ENCODE measurements around the gene NTF4.
"Not testable (repeated sequence)": the region's sequence is repeated elsewhere in the genome, so short reads cannot be mapped to it uniquely, and the experiment has no call there.

Gene NTF4

GRCh38 chr19:49086296-49086695 is 21.7 kb upstream of the NTF4 start:
- Histone ChIP-seq H3K4me3 (ENCODE audit: low read depth in 1 of 5, low read length in 5 of 5) (peak overlapping the region; percentile 91 to 94 (median 93)), H3K4me1 (ENCODE audit: control insufficient read depth in 5 of 5, insufficient read depth in 5 of 5, low read length in 5 of 5) (peaks cover 0 to 33% (median 24%) of the 10 kb centered on the region in 5 donors), H3K9ac (ENCODE audit: low read length in 5 of 5) (peak overlapping the region; percentile 94 to 99 (median 98)), H3K9me3 (ENCODE audit: control insufficient read depth in 5 of 5, low read length in 5 of 5) (no peaks in the 10 kb centered on the region), H3K27ac (ENCODE audit: low read depth, low read length) (peak overlapping the region; percentile 1), H3K27me3 (ENCODE audit: control insufficient read depth in 5 of 5, insufficient read depth in 4 of 5, low read length in 5 of 5) (no peaks in the 10 kb centered on the region), H3K36me3 (ENCODE audit: control insufficient read depth in 5 of 5, insufficient read depth in 5 of 5, low read length in 5 of 5) (peaks cover 0 to 36% (median 26%) of the 10 kb centered on the region in 5 donors)

- H3K4me1 ChIP-seq (ENCODE audit: control insufficient read depth in 5 of 5, insufficient read depth in 5 of 5, low read length in 5 of 5) = peaks cover 0 to 33% (median 24%) of the 10 kb centered on the region in 5 donors
- peak overlapping the region; percentile 94 to 99 (median 98) for H3K9ac ChIP-seq (ENCODE audit: low read length in 5 of 5)
- H3K9me3 ChIP-seq (ENCODE audit: control insufficient read depth in 5 of 5, low read length in 5 of 5) = no peaks in the 10 kb centered on the region
- no peaks in the 10 kb centered on the region for H3K27me3 ChIP-seq (ENCODE audit: control insufficient read depth in 5 of 5, insufficient read depth in 4 of 5, low read length in 5 of 5)
- peaks cover 0 to 32% (median 24%) of the 10 kb centered on the region in 5 donors for H3K36me3 ChIP-seq (ENCODE audit: control insufficient read depth in 5 of 5, insufficient read depth in 5 of 5, low read length in 5 of 5)
- H3K27ac ChIP-seq (ENCODE audit: low read depth, low read length) = peak overlapping the region; percentile 88
- H3K4me3 ChIP-seq (ENCODE audit: low read depth in 1 of 5, low read length in 5 of 5) = peak overlapping the region; percentile 91 to 94 (median 93)
Measured at GRCh38 chr19:49085868-49086232, 21.2 kb upstream of the NTF4 start.

DNA sequence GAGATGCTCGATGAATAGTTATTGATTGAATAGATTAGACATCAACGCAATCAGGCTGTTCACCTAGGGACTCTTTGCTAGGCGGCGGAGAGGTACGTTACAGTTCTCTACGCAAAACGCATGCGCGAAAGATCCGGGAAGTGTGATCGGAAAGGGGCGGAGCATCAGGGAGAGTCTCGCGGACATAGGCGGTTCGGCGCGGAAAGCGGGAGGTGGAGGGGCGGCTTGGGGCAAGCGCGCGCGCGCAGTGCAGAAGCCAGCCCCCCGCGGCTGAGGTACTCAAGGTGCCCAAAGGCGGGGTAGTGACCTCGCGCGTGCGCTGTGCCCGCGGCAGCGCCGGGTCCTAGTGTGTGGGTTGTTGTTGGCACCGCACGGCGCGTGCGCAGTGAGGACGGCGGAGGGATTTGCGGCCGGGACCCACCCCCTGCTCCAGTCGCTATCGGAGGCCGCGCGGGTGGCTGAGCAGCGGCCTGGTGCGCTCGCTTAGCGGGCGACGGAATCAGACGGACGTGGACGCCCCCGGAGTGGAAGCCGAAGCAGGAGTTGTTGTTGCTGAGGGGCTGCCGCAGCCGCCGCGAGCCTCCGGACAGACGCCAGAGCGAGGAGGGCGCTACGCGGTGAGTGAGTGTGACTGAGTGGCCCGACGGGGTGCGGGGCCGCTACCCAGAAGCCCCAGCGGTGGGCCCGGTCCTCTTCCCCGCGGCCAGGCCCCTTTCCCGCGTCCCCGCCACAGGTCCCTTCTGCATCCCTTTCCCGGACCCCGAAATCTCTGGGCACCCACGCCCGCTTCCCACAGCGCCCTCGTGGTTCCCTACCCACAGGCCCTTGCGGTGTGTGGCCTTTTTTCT is 20.6 kb upstream of the NTF4 start, which contains the start of gene SNRNP70:
Gene SNRNP70 (plus strand): TSS at position 432 of the 848 bp plus-strand sequence. CDS start 964 bp downstream, outside the sequence.
- Histone ChIP-seq H3K4me3 (ENCODE audit: low read depth in 1 of 5, low read length in 5 of 5) (peak within 1 kb of the TSS; percentile 91 to 94 (median 93)), H3K9ac (ENCODE audit: low read length in 5 of 5) (peak within 1 kb of the TSS; percentile 94 to 99 (median 98)), H3K36me3 (ENCODE audit: control insufficient read depth in 5 of 5, insufficient read depth in 5 of 5, low read length in 5 of 5) (peaks cover 0 to 26% (median 18%) of the 10 kb centered on the region in 5 donors), H3K9me3 (ENCODE audit: control insufficient read depth in 5 of 5, low read length in 5 of 5) (no peaks in the 10 kb centered on the region), H3K27ac (ENCODE audit: low read depth, low read length) (peak within 1 kb of the TSS; percentile 88), H3K4me1 (ENCODE audit: control insufficient read depth in 5 of 5, insufficient read depth in 5 of 5, low read length in 5 of 5) (peaks cover 0 to 33% (median 24%) of the 10 kb centered on the region in 5 donors), H3K27me3 (ENCODE audit: control insufficient read depth in 5 of 5, insufficient read depth in 4 of 5, low read length in 5 of 5) (no peaks in the 10 kb centered on the region)

- Histone ChIP-seq H3K4me1 (ENCODE audit: control insufficient read depth in 5 of 5, insufficient read depth in 5 of 5, low read length in 5 of 5) (peaks cover 0 to 33% (median 24%) of the 10 kb centered on the region in 5 donors), H3K9me3 (ENCODE audit: control insufficient read depth in 5 of 5, low read length in 5 of 5) (no peaks in the 10 kb centered on the region), H3K9ac (ENCODE audit: low read length in 5 of 5) (peak overlapping the region in 4 of 5 donors; percentile 64 to 99 (median 97)), H3K27ac (ENCODE audit: low read depth, low read length) (peak overlapping the region; percentile 88), H3K27me3 (ENCODE audit: control insufficient read depth in 5 of 5, insufficient read depth in 4 of 5, low read length in 5 of 5) (no peaks in the 10 kb centered on the region), H3K36me3 (ENCODE audit: control insufficient read depth in 5 of 5, insufficient read depth in 5 of 5, low read length in 5 of 5) (peaks cover 0 to 19% (median 13%) of the 10 kb centered on the region in 5 donors), H3K4me3 (ENCODE audit: low read depth in 1 of 5, low read length in 5 of 5) (peak overlapping the region; percentile 54 to 94 (median 92))
Measured at GRCh38 chr19:49084206-49085019, 19.8 kb upstream of the NTF4 start.

DNA sequence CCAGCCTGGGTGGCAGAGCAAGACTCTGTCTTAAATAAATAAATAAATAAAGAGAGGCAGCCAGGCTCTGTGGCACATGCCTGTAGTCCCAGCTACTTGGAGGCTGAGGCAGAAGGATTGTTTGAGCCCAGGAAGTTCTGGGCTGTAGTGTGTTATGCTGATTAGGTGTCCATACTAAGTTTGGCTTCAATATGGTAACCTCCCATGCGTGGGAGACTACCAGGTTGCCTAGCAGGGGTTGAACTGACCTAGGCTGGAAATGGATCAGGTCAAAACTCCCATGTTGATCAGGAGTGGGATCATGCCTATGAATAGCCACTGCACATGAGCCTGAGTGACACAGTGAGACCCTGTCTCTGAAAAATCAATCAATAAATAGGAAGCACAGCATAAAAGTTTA is 16.7 kb upstream of the NTF4 start:
- no peaks in the 10 kb centered on the region for H3K27me3 ChIP-seq (ENCODE audit: control insufficient read depth in 5 of 5, insufficient read depth in 4 of 5, low read length in 5 of 5)
- H3K9me3 ChIP-seq (ENCODE audit: control insufficient read depth in 5 of 5, low read length in 5 of 5) = no peaks in the 10 kb centered on the region
- no peak overlapping the region for H3K4me3 ChIP-seq (ENCODE audit: low read depth in 1 of 5, low read length in 5 of 5)
- H3K9ac ChIP-seq (ENCODE audit: low read length in 5 of 5) = no peak overlapping the region
- peaks cover 0 to 12% (median 9%) of the 10 kb centered on the region in 5 donors for H3K4me1 ChIP-seq (ENCODE audit: control insufficient read depth in 5 of 5, insufficient read depth in 5 of 5, low read length in 5 of 5)
- H3K36me3 ChIP-seq (ENCODE audit: control insufficient read depth in 5 of 5, insufficient read depth in 5 of 5, low read length in 5 of 5) = no peaks in the 10 kb centered on the region
- H3K27ac ChIP-seq (ENCODE audit: low read depth, low read length) = no peak overlapping the region

GRCh38 chr19:49080392-49080791 is 15.8 kb upstream of the NTF4 start:
- H3K27me3 ChIP-seq (ENCODE audit: control insufficient read depth in 5 of 5, insufficient read depth in 4 of 5, low read length in 5 of 5) = no peaks in the 10 kb centered on the region
- H3K27ac ChIP-seq (ENCODE audit: low read depth, low read length) = no peak overlapping the region
- H3K36me3 ChIP-seq (ENCODE audit: control insufficient read depth in 5 of 5, insufficient read depth in 5 of 5, low read length in 5 of 5) = no peaks in the 10 kb centered on the region
- peaks cover 0 to 5% (median 4%) of the 10 kb centered on the region in 5 donors for H3K4me1 ChIP-seq (ENCODE audit: control insufficient read depth in 5 of 5, insufficient read depth in 5 of 5, low read length in 5 of 5)
- no peak overlapping the region for H3K4me3 ChIP-seq (ENCODE audit: low read depth in 1 of 5, low read length in 5 of 5)
- H3K9me3 ChIP-seq (ENCODE audit: control insufficient read depth in 5 of 5, low read length in 5 of 5) = no peaks in the 10 kb centered on the region
- no peak overlapping the region for H3K9ac ChIP-seq (ENCODE audit: low read length in 5 of 5)

DNA sequence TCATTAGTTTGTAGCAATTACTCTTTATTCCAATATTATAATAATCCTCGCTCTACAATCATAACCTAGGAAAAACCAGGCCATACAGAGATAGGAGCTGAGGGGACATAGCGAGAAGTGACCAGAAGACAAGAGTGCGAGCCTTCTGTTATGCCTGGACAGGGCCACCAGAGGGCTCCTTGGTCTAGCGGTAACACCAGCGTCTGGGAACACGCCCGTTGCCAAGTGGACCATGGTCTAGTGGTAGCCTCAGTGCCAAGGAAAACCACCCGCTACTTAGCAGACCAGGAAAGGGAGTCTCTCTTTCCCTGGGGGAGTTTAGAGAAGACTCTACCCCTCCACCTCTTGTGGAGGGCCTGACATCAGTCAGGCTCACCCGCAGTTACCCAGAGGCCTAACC is 10.3 kb upstream of the NTF4 start:
- not testable (repeated sequence) for H3K4me3 ChIP-seq (ENCODE audit: low read depth in 1 of 5, low read length in 5 of 5); H3K36me3 ChIP-seq (ENCODE audit: control insufficient read depth in 5 of 5, insufficient read depth in 5 of 5, low read length in 5 of 5); H3K9me3 ChIP-seq (ENCODE audit: control insufficient read depth in 5 of 5, low read length in 5 of 5); H3K27ac ChIP-seq (ENCODE audit: low read depth, low read length); H3K9ac ChIP-seq (ENCODE audit: low read length in 5 of 5); H3K4me1 ChIP-seq (ENCODE audit: control insufficient read depth in 5 of 5, insufficient read depth in 5 of 5, low read length in 5 of 5)
- peaks cover 25 to 35% (median 30%) of the 10 kb centered on the region in 5 donors for H3K27me3 ChIP-seq (ENCODE audit: control insufficient read depth in 5 of 5, insufficient read depth in 4 of 5, low read length in 5 of 5)

DNA sequence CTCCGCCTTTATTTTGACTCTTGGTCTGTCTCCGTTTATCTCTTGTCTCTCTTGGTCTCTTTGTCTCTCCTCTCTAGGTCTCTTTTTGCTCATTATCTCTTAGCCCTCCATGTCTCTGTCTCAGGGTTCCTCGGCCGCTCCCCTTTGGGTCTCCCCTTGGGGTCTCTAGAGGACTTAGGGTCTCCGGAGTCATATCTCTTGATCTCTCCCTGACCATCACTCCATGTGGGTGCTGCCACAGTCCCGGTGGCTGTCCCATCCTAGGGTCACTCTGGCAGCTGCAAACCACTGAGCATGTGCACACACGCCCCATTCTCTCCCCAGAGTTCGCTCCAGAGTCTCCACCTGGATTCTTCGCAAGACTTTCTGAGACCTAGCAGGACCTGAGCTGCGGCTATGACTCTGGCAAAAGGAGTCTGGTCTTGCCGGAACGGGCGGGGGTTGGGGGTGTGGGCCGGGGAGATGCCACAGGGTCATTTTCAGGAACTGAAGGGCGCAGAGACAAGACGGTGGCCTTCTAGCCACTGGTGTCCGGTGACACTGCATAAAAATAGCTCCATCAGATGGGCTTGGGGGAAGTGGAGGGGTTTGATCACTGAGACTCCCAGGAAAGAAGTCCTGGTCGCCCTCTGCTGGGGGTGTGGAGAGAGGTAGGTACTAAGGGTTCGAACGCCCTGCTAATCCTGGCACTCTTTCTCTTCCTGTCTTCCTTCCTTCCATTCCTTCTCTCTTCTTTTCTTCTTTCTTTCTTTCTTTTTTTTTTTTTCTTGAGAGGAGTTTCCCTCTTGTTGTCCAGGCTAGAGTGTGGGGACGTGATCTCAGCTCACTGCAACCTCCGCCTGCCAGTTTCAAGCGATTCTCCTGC is 9.1 kb upstream of the NTF4 start:
- H3K36me3 ChIP-seq (ENCODE audit: control insufficient read depth in 5 of 5, insufficient read depth in 5 of 5, low read length in 5 of 5) = no peaks in the 10 kb centered on the region
- no peak overlapping the region for H3K27ac ChIP-seq (ENCODE audit: low read depth, low read length)
- peaks cover 0 to 6% (median 0%) of the 10 kb centered on the region in 5 donors for H3K4me1 ChIP-seq (ENCODE audit: control insufficient read depth in 5 of 5, insufficient read depth in 5 of 5, low read length in 5 of 5)
- H3K9me3 ChIP-seq (ENCODE audit: control insufficient read depth in 5 of 5, low read length in 5 of 5) = no peaks in the 10 kb centered on the region
- no peak overlapping the region for H3K4me3 ChIP-seq (ENCODE audit: low read depth in 1 of 5, low read length in 5 of 5)
- H3K27me3 ChIP-seq (ENCODE audit: control insufficient read depth in 5 of 5, insufficient read depth in 4 of 5, low read length in 5 of 5) = peaks cover 26 to 45% (median 36%) of the 10 kb centered on the region in 5 donors
- H3K9ac ChIP-seq (ENCODE audit: low read length in 5 of 5) = no peak overlapping the region

DNA sequence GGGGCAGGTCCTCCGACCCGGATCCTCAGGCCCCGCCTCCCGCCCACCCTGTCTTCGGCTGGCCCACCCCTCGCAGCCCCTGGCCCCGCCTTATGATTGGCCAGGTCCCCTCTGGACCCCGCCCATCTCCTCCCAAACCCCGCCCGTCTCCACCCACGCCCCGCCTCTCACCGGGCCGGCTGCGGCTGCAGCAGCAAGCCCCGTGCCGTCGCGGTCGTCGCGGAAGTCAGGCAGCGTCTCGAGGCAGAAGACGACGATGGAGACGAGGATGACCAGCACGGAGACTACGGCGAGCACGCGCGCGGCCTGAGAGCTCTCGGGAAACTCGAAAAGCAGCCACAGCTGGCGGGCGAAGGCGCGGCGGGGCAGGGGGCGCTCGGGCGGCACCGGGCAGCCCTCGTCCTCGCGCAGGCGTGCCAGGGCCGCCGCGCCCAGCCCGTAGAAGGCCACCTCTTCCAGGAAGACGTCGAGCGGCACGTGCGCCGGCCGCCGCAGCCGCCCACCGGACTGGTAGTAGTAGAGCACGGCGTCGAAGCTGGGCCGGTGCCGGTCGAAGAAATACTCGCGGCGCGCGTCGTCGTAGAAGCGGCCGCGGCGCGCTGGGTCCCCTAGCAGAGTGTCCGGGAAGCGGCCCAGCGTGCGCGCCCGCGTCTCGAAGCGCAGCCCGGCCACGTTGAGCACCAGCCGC is 7.4 kb upstream of the NTF4 start:
- Histone ChIP-seq H3K36me3 (ENCODE audit: control insufficient read depth in 5 of 5, insufficient read depth in 5 of 5, low read length in 5 of 5) (no peaks in the 10 kb centered on the region), H3K27me3 (ENCODE audit: control insufficient read depth in 5 of 5, insufficient read depth in 4 of 5, low read length in 5 of 5) (peaks cover 26 to 55% (median 43%) of the 10 kb centered on the region in 5 donors), H3K9me3 (ENCODE audit: control insufficient read depth in 5 of 5, low read length in 5 of 5) (no peaks in the 10 kb centered on the region), H3K27ac (ENCODE audit: low read depth, low read length) (no peak overlapping the region), H3K9ac (ENCODE audit: low read length in 5 of 5) (no peak overlapping the region), H3K4me3 (ENCODE audit: low read depth in 1 of 5, low read length in 5 of 5) (no peak overlapping the region), H3K4me1 (ENCODE audit: control insufficient read depth in 5 of 5, insufficient read depth in 5 of 5, low read length in 5 of 5) (peaks cover 0 to 6% (median 0%) of the 10 kb centered on the region in 5 donors)
